Spleen (tissue), 7 donors: ENCODE measurements around the gene SURF1.

Source experiments
- POLR2A ChIP-seq, 3 donors: fragments of 450-650 bp; IDR thresholded peaks; one replicate each; pipeline ENCODE4 v1.5.1; 2017; ENCODE audit warnings: antibody characterized with exemption in 3 of 3, mild to moderate bottlenecking in 1 of 3
- TF ChIP-seq, protein P1 (sequence below), 11 experiments: fragments of 200-600 bp in 7 of 11; fragments of 450-650 bp in 4 of 11; sonication (generic) in 4 of 11; IDR thresholded peaks in 8 of 11; conservative IDR thresholded peaks in 3 of 11; 1 replicate in 7 of 11; 2 replicates in 4 of 11; pipeline versions ENCODE4 v1.4.0 to v1.8.0; 2016 to 2021; ENCODE audit warnings: antibody characterized with exemption in 11 of 11, inconsistent platforms in 4 of 11, mild to moderate bottlenecking in 1 of 11
- donor health status: DM: no; HTN: no; CAD: no; lungs with moderate emphysema.
- donor health status: DM: no; HTN: no; CAD: no.
- donor health status: DM: no; HTN: no; CAD: no.

DNA sequence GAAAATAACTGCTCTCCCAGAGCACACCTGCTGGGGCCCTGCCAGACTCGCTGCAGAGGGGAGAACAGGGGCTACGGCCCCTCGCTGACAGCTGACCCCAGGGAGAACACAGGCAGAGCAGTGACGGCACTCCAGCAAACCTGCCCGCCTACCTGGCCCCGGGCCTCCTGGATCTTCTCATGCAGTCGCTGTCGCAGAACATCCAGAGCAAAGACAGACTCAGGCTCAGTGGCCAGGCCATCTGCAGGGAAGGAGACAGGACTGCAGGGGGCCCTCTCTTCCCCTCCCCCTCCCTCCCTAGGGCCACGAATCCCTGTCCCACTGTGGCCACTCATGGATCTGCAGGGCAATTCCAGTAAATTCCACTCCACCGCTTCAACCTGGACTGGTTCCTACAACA, 22.7 kb downstream of the SURF1 start:
- TF ChIP-seq POLR2A (IDR thresholded peaks at IDR 0.05): no peak
- TF ChIP-seq, protein P1, sequence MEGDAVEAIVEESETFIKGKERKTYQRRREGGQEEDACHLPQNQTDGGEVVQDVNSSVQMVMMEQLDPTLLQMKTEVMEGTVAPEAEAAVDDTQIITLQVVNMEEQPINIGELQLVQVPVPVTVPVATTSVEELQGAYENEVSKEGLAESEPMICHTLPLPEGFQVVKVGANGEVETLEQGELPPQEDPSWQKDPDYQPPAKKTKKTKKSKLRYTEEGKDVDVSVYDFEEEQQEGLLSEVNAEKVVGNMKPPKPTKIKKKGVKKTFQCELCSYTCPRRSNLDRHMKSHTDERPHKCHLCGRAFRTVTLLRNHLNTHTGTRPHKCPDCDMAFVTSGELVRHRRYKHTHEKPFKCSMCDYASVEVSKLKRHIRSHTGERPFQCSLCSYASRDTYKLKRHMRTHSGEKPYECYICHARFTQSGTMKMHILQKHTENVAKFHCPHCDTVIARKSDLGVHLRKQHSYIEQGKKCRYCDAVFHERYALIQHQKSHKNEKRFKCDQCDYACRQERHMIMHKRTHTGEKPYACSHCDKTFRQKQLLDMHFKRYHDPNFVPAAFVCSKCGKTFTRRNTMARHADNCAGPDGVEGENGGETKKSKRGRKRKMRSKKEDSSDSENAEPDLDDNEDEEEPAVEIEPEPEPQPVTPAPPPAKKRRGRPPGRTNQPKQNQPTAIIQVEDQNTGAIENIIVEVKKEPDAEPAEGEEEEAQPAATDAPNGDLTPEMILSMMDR (IDR thresholded peaks at IDR 0.05 in 8 of 11, conservative IDR thresholded peaks at IDR 0.05 in 3 of 11): no peak
